ENCODE results near the gene GPR146.

Gene GPR146

DNA sequence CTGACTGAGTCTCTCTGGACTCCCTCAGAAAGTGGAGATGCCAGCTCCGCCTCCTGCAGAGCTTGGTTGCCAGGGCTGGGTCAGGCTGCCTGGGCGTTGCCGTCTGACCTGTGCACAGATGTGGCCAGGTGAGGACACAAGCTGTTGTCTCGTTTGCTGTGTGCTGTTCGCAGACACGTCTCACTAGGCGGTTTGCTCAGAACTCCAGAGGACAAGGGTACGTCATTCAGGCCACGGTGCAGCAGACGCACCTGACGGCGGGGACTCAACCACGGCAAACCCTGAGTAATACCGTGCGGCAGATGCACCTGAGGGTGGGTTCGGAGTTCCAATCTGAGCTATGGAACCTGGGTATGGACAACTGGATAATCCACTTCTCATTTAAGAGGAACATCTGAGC is 55.3 kb downstream of the GPR146 start:
- H3K4me3 ChIP-seq (ENCODE audit: low read depth, low read length): no peak overlapping the region
- H3K36me3 ChIP-seq (ENCODE audit: control insufficient read depth, insufficient read depth, low read length): peaks cover 5% of the 10 kb centered on the region; the same call in 1 of the 2 replicates
- H3K9ac ChIP-seq (ENCODE audit: low read length): no peak overlapping the region
- H3K9me3 ChIP-seq (ENCODE audit: control insufficient read depth, insufficient read depth, low read depth, low read length): 0 out of 2 replicates have a peak, but pooled peaks cover 2% of the 10 kb centered on the region
- H3K4me1 ChIP-seq (ENCODE audit: control insufficient read depth, insufficient read depth, low read length): no peaks in the 10 kb centered on the region; the same call in 1 of the 2 replicates
- H3K27ac ChIP-seq (ENCODE audit: low read depth, low read length): no peak overlapping the region
- H3K27me3 ChIP-seq (ENCODE audit: control insufficient read depth, insufficient read depth, low read length): no peaks in the 10 kb centered on the region

DNA sequence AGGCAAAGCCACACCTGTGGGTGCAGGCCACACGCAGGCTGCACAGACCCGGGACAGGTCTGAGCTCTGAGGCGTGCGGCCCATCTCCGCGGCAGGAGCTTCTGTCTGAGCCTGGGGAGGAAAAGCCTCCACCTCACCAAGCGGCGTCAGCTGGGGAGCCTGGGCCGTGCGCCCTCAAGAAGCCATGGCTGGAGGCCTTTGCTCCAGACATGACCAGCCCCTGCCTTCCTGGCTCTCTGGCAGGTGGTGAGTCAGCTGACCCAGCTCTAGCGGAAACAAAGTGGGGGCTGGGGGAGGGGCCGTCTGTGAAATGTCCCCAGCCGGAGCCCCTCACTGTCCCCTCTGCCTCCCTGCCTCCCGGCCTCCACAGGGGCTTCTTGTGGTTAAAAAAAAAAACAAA is 56.0 kb downstream of the GPR146 start:
- no peaks in the 10 kb centered on the region for H3K27me3 ChIP-seq (ENCODE audit: control insufficient read depth, insufficient read depth, low read length)
- no peak overlapping the region for H3K4me3 ChIP-seq (ENCODE audit: low read depth, low read length)
- peak overlapping the region; percentile 29 for H3K9ac ChIP-seq (ENCODE audit: low read length)
- peak overlapping the region; percentile 52; the same call in 1 of the 2 replicates for H3K27ac ChIP-seq (ENCODE audit: low read depth, low read length)
- peaks cover 5% of the 10 kb centered on the region; the same call in 1 of the 2 replicates for H3K36me3 ChIP-seq (ENCODE audit: control insufficient read depth, insufficient read depth, low read length)
- H3K9me3 ChIP-seq (ENCODE audit: control insufficient read depth, insufficient read depth, low read depth, low read length): 0 out of 2 replicates have a peak, but pooled peaks cover 2% of the 10 kb centered on the region
- H3K4me1 ChIP-seq (ENCODE audit: control insufficient read depth, insufficient read depth, low read length): no peaks in the 10 kb centered on the region; the same call in 1 of the 2 replicates

DNA sequence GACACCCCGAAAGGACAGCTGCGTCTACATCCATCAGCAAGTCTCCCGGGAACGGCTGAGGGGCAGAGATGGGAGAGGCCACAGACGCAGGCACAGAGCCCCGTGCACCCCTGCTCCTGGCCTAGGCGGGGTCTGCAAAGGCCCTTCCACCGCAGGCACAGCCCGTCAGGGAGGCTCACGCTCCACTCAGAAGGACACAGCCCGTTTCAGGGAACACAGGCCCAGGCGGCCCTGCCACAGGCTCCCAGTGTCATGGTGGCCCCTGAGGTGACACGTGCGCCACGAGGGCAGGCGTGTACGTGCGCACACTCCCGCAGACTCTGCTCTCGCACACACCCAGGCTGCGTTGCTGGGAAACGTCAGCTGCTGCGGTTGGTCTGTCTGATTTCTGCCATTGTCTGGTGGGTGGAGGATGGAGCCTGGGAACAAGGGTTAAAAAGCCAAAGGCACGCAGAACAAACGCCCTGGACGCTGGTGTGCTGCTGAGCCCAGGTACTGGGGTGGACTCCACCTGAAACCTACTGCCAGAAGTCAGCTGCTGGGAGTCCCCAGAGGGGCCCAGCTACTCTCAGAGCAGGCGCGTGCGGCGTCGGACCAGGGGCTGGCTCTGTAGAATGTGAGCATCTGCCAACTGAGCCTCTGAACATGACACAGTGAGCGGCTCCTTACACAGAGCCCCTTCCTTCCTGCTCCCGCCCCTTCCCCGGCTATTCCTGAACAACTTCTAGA is 56.7 kb downstream of the GPR146 start:
- Histone ChIP-seq H3K27ac (ENCODE audit: low read depth, low read length) (no peak overlapping the region), H3K4me3 (ENCODE audit: low read depth, low read length) (no peak overlapping the region), H3K4me1 (ENCODE audit: control insufficient read depth, insufficient read depth, low read length) (no peaks in the 10 kb centered on the region; the same call in 1 of the 2 replicates), H3K9me3 (ENCODE audit: control insufficient read depth, insufficient read depth, low read depth, low read length) (0 out of 2 replicates have a peak, but pooled peaks cover 2% of the 10 kb centered on the region), H3K36me3 (ENCODE audit: control insufficient read depth, insufficient read depth, low read length) (peaks cover 5% of the 10 kb centered on the region; the same call in 1 of the 2 replicates), H3K27me3 (ENCODE audit: control insufficient read depth, insufficient read depth, low read length) (no peaks in the 10 kb centered on the region), H3K9ac (ENCODE audit: low read length) (no peak overlapping the region)

DNA sequence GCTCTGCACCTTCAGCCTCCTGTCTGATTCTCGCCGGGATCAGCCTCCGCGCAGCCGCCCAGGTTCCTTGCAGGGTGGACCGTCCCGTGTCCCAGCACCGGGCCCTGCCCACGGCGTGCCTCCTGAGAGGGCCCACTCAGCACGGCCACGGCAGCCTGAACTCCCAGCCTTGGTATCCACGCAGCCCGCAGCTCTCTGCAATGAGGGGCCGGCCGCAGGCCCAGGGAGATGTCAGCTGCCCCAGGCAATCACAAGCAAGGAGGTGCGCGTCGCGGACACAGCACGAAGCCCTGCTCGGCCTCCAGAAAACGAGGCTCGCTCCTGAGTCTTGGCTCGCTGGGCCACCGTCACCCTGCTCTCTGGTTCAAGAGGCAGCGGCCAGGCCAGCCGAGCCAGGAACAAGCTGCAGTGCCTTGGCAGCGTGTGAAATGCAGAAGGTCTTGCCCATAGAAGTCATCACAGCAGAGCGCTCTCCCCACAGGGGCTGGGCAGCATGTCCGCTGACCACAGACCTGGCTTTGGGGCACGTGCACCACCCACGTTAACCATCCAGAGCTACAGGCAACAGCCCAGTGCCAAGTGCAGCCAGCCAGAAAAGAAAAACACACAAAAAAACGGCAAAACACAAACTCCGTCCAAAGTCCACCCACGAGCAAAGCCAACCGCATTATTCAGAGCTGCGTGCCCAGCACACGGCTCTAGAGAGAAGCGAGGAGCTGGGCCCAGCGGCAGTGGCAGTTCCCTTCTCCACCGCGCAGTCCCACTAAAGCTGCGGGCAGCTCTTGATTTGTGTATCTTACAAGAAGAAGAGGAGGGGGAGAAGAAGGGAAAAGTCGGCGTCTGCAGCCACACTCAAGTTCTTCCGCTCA is 57.5 kb downstream of the GPR146 start:
- Histone ChIP-seq H3K9ac (ENCODE audit: low read length) (no peak overlapping the region), H3K4me1 (ENCODE audit: control insufficient read depth, insufficient read depth, low read length) (no peaks in the 10 kb centered on the region; the same call in 1 of the 2 replicates), H3K27ac (ENCODE audit: low read depth, low read length) (no peak overlapping the region)

DNA sequence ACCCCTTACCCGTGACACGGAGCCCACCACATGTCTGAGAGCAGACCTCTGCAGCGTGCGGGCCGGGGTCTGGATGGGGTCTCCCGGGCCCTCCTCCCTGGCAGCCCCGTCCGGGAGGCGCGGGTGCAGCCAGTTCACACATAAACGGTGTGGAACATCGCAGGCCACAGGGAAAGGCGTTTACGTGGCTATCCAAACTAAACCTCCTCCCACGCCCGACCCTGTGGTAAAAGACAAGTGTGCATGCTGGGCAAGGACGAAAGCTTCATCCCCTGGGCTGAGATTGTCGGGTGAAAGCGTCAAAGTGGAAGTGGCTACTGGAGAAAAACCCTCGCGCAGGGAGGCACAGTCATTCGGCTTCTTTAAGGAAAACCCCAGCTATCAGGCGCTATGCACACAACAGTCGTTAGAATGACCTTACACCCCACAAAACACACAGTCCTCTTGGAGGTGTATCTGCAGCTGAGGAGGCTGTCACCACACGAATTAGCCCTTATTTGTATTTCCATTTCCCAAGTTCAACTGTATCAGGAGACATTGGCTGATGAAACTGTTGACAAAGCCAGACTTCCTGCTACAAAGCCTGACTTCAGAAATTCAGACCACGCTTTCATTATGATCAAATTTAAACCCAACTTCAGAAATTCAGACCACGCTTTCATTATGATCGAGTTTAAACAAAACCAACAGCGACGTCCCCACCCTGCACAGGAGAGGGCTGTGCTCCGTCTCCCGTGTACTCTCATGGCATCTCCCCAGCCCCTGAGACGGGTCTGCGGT is 58.9 kb downstream of the GPR146 start:
- Histone ChIP-seq H3K4me1 (ENCODE audit: control insufficient read depth, insufficient read depth, low read length) (no peaks in the 10 kb centered on the region; the same call in 1 of the 2 replicates), H3K9me3 (ENCODE audit: control insufficient read depth, insufficient read depth, low read depth, low read length) (0 out of 2 replicates have a peak, but pooled peaks cover 2% of the 10 kb centered on the region), H3K9ac (ENCODE audit: low read length) (no peak overlapping the region), H3K27ac (ENCODE audit: low read depth, low read length) (no peak overlapping the region), H3K36me3 (ENCODE audit: control insufficient read depth, insufficient read depth, low read length) (peaks cover 4% of the 10 kb centered on the region; the same call in 1 of the 2 replicates), H3K4me3 (ENCODE audit: low read depth, low read length) (no peak overlapping the region), H3K27me3 (ENCODE audit: control insufficient read depth, insufficient read depth, low read length) (no peaks in the 10 kb centered on the region)

More for the DNA sequence above, 57.5 kb downstream of the GPR146 start:
- no peaks in the 10 kb centered on the region for H3K27me3 ChIP-seq (ENCODE audit: control insufficient read depth, insufficient read depth, low read length)
- H3K36me3 ChIP-seq (ENCODE audit: control insufficient read depth, insufficient read depth, low read length): peaks cover 5% of the 10 kb centered on the region; the same call in 1 of the 2 replicates
- 0 out of 2 replicates have a peak, but pooled peaks cover 2% of the 10 kb centered on the region for H3K9me3 ChIP-seq (ENCODE audit: control insufficient read depth, insufficient read depth, low read depth, low read length)
- H3K4me3 ChIP-seq (ENCODE audit: low read depth, low read length): no peak overlapping the region

DNA sequence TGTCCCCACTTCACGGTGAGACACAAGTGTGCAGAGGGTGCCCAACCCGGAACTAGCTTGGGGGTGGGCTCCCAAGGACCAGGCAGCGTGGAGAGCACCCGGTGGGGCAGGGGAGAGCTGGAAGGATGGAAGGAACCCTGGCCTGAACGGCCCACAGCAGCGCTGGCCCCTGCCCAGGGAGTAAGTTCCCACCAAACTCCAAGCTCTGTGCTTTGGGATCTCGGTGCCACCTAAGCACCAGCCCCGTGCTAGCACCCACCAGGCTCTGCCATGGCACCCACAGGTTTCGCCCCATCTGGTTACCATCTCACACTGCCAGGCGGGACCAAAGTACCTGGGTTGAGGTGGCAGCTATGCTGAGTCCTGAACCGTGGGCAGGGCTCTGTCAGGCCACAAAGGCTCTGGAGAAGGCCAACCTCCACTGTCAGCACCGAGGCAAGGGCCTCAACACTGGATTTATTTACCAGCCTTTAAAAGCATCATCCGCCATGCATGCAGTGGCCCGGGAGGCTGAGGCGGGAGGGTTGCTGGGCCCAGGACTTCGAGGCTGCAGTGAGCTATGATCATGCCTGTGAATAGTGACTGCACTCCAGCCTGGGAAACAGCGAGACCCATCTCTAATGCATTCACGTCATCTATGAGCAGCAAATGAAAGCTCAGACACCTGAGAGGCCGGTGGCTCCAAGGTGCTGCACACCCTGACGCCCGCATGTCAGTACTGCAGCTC is 59.6 kb downstream of the GPR146 start:
- Histone ChIP-seq H3K4me3 (ENCODE audit: low read depth, low read length) (no peak overlapping the region), H3K9ac (ENCODE audit: low read length) (no peak overlapping the region), H3K9me3 (ENCODE audit: control insufficient read depth, insufficient read depth, low read depth, low read length) (no peaks in the 10 kb centered on the region), H3K27ac (ENCODE audit: low read depth, low read length) (no peak overlapping the region), H3K36me3 (ENCODE audit: control insufficient read depth, insufficient read depth, low read length) (no peaks in the 10 kb centered on the region; the same call in 1 of the 2 replicates), H3K27me3 (ENCODE audit: control insufficient read depth, insufficient read depth, low read length) (no peaks in the 10 kb centered on the region), H3K4me1 (ENCODE audit: control insufficient read depth, insufficient read depth, low read length) (no peaks in the 10 kb centered on the region; the same call in 1 of the 2 replicates)

DNA sequence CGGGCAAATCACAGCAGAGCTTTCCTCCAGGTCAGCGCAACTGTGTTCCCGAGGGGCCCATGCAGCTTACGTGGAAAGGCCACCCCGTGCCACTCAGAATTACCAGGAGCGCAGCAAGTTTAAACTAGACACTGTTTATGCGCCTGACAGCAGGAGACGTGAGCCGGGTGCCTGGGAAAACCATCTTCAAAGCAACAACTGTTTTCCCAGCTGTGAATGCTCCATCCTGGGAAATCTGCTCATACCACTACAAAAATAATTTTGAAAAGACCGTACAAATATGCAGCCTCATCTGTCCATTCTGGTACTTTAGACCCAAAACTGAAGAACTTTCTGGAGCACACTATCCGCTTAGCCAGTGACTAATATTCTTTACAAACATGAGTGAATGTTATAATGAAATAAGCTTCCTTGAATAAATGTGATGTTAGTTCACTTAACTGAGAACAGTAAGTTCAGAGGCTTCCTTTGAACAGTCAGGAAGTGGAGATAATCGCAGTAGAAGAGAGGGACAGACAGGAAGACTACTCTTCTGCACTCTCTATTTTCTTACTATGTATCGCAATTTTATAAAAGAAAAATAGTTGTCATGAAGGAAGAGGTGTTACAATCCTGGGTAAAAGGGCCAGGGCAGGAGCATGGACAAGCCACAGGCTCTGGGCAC is 60.3 kb downstream of the GPR146 start:
- no peaks in the 10 kb centered on the region for H3K9me3 ChIP-seq (ENCODE audit: control insufficient read depth, insufficient read depth, low read depth, low read length)
- no peaks in the 10 kb centered on the region; the same call in 1 of the 2 replicates for H3K4me1 ChIP-seq (ENCODE audit: control insufficient read depth, insufficient read depth, low read length)
- no peaks in the 10 kb centered on the region; the same call in 1 of the 2 replicates for H3K36me3 ChIP-seq (ENCODE audit: control insufficient read depth, insufficient read depth, low read length)
- H3K27ac ChIP-seq (ENCODE audit: low read depth, low read length): no peak overlapping the region
- H3K4me3 ChIP-seq (ENCODE audit: low read depth, low read length): no peak overlapping the region
- no peak overlapping the region for H3K9ac ChIP-seq (ENCODE audit: low read length)
- no peaks in the 10 kb centered on the region for H3K27me3 ChIP-seq (ENCODE audit: control insufficient read depth, insufficient read depth, low read length)

DNA sequence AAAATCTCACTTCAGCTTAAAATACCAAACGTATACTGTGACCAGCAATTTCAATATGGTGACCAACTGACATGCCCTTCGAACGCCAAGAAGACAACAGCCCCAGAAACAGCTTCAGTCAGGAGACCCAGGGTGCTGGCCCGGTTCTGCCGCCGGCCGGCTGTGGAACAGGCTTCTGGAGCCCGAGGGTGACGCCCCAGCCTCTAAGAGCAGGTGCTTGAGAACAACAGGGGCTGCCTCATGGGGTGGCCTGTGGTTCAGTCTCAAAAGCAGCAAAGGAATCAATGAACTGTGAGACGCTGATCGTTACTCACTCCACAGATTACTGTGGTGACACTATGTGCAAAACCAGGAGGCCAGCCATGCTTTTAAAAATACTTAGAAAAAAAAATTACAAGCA is 60.8 kb downstream of the GPR146 start:
- no peaks in the 10 kb centered on the region; the same call in 1 of the 2 replicates for H3K36me3 ChIP-seq (ENCODE audit: control insufficient read depth, insufficient read depth, low read length)
- H3K9me3 ChIP-seq (ENCODE audit: control insufficient read depth, insufficient read depth, low read depth, low read length): no peaks in the 10 kb centered on the region
- no peak overlapping the region for H3K9ac ChIP-seq (ENCODE audit: low read length)
- H3K27ac ChIP-seq (ENCODE audit: low read depth, low read length): no peak overlapping the region
- H3K4me3 ChIP-seq (ENCODE audit: low read depth, low read length): no peak overlapping the region
- no peaks in the 10 kb centered on the region; the same call in 1 of the 2 replicates for H3K4me1 ChIP-seq (ENCODE audit: control insufficient read depth, insufficient read depth, low read length)
- no peaks in the 10 kb centered on the region for H3K27me3 ChIP-seq (ENCODE audit: control insufficient read depth, insufficient read depth, low read length)

DNA sequence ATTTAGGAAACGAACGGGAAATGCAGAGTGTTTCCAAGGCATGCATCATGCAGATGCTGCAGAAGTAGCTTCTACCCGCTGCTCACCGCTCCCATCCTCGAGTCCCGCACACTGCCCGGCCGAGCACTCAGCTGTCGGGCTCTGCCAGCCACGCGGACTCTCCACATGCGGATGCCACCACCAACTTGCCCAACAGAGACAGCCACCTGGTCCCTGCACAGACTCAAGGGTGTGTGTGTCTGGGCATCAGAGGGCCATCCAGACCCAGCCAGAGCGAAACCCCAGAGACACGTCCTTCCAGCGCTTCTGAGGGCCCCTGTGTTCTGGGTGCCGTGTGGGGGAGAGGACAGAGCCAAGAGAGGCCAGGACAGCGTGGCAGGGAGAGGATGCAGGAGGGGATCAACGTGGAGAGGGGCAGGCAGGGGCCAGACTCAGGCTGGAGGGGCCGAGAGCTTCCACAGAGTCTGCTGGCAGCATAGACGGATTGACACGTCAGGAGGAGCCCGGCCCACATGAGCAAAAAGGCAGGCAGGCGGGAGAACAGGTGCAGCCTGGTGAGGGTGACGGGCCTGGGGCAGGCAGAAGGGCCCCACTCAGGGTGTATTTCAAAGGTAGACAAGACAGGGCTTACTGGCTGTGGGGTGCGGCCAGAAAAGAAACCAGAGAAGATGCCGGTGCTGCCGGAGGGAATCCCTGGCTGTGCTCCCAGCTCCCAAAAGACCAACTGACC is 61.9 kb downstream of the GPR146 start:
- H3K36me3 ChIP-seq (ENCODE audit: control insufficient read depth, insufficient read depth, low read length): no peaks in the 10 kb centered on the region; the same call in 1 of the 2 replicates
- no peaks in the 10 kb centered on the region for H3K9me3 ChIP-seq (ENCODE audit: control insufficient read depth, insufficient read depth, low read depth, low read length)
- no peak overlapping the region for H3K9ac ChIP-seq (ENCODE audit: low read length)
- H3K27ac ChIP-seq (ENCODE audit: low read depth, low read length): no peak overlapping the region
- H3K27me3 ChIP-seq (ENCODE audit: control insufficient read depth, insufficient read depth, low read length): no peaks in the 10 kb centered on the region
- no peak overlapping the region for H3K4me3 ChIP-seq (ENCODE audit: low read depth, low read length)
- no peaks in the 10 kb centered on the region for H3K4me1 ChIP-seq (ENCODE audit: control insufficient read depth, insufficient read depth, low read length)
